ENCODE results near the gene ANO4.

GRCh38 chr12:101117842-101118241, 323.3 kb downstream of the ANO4 start:
- TF ChIP-seq CTCF (IDR thresholded peaks at IDR 0.05) (no peak), POLR2A (IDR thresholded peaks at IDR 0.05) (no peak)

Data from lower leg skin (tissue), 3 donors.